SJCRH30 (cell line): ENCODE data around the gene NLRC5. TPM values are rescaled to one million over a fixed set of nuclear protein-coding genes. Genes with fewer than 3 reads are reported as not detected.
"Not testable (repeated sequence)": the region's sequence is repeated elsewhere in the genome, so short reads cannot be mapped to it uniquely, and the experiment has no call there.

Experiments used
- DNase-seq, 2 experiments: peaks; one replicate each; pipeline ENCODE4 v3.0.0-alpha.2; 2015 to 2020
- H3K27ac ChIP-seq: fragments of 250-450 bp; sonication (Bioruptor Pico); 2 replicates; pipeline ENCODE4 v1.5.1; 2020; ENCODE audit warnings: mild to moderate bottlenecking, moderate library complexity
- H3K27me3 ChIP-seq: fragments of 250-450 bp; sonication (Bioruptor Pico); 2 replicates; pipeline ENCODE4 v1.5.1; 2020; ENCODE audit warnings: mild to moderate bottlenecking, moderate library complexity
- H3K36me3 ChIP-seq: fragments of 250-450 bp; sonication (Bioruptor Pico); 2 replicates; pipeline ENCODE4 v1.5.1; 2020; ENCODE audit warnings: mild to moderate bottlenecking, moderate library complexity
- H3K4me1 ChIP-seq: fragments of 250-450 bp; sonication (Bioruptor Pico); 2 replicates; pipeline ENCODE4 v1.5.1; 2020; ENCODE audit warnings: mild to moderate bottlenecking, moderate library complexity
- H3K4me3 ChIP-seq: fragments of 250-450 bp; sonication (Bioruptor Pico); 2 replicates; pipeline ENCODE4 v1.5.1; 2020; ENCODE audit warnings: mild to moderate bottlenecking, moderate library complexity
- H3K9me3 ChIP-seq: fragments of 250-450 bp; sonication (Bioruptor Pico); replicated peaks from 2 replicates; pipeline ENCODE4 v1.5.1; 2020; ENCODE audit warnings: mild to moderate bottlenecking, moderate library complexity
- total RNA-seq: library from RNA; depleted of rRNA; stranded (reverse); fragments of >200 nt; shearing (Covaris generic); gene quantifications from 2 replicates; pipeline ENCODE4 v1.2.3, GENCODE V29; 2014

NLRC5 gene
- total RNA-seq, 1 experiment from 2014 or later, result 2.9 TPM

DNA sequence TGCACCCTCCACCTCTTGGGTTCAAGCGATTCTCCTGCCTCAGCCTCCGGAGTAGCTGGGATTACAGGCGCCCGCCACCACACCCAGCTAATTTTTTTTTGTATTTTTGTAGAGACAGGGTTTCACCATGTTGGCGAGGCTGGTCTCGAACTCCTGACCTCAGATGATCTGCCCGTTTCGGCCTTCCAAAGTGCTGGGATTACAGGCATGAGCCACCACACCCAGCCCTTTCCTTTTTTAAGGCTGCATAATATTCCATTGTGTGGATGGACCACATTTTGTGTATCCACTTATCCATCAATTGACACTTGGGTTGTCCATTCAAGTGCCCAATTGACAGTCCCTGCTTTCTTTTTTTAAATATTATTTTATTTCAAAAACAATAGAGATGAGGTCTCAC lies 73.8 kb downstream of the NLRC5 start:
- not testable (repeated sequence) for H3K4me3 ChIP-seq, H3K27ac ChIP-seq, DNase-seq, H3K36me3 ChIP-seq, H3K27me3 ChIP-seq, H3K9me3 ChIP-seq
- H3K4me1 ChIP-seq, result peaks cover 24% of the 10 kb centered on the region

- H3K27me3 ChIP-seq, result no peaks in the 10 kb centered on the region; the same call in 1 of the 2 replicates
- no peaks in the 10 kb centered on the region for H3K9me3 ChIP-seq
- H3K4me1 ChIP-seq, result peaks cover 24% of the 10 kb centered on the region
- DNase-seq, result no peak
- H3K36me3 ChIP-seq, result no peaks in the 10 kb centered on the region
- no peak overlapping the region for H3K27ac ChIP-seq
- no peak overlapping the region for H3K4me3 ChIP-seq
Observed at GRCh38 chr16:57064995-57065394, 75.6 kb downstream of the NLRC5 start.

DNA sequence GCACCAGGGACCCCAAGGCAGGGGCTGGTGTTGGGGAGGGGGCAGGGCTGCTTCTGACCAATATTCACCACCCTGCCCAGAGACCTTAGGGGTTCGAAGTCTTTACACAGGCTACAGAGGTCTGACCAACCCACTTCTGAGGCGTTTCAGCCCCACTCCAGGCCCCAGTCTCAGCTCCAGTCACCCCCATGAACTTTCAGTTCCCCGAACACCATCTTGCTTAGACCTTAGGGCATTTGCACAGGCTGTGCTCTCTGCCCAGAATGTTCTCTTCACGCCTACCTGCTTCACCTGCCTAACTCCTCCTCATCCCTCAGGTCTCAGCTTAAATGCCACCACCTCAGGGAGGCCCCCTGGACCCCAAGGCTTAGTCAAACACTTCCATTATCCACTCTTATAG lies 77.3 kb downstream of the NLRC5 start:
- Histone ChIP-seq H3K36me3 (no peaks in the 10 kb centered on the region), H3K27me3 (no peaks in the 10 kb centered on the region; the same call in 1 of the 2 replicates), H3K4me3 (no peak overlapping the region), H3K27ac (no peak overlapping the region), H3K4me1 (peaks cover 10% of the 10 kb centered on the region; the same call in 1 of the 2 replicates), H3K9me3 (no peaks in the 10 kb centered on the region)
- DNase-seq, result no peak

DNA sequence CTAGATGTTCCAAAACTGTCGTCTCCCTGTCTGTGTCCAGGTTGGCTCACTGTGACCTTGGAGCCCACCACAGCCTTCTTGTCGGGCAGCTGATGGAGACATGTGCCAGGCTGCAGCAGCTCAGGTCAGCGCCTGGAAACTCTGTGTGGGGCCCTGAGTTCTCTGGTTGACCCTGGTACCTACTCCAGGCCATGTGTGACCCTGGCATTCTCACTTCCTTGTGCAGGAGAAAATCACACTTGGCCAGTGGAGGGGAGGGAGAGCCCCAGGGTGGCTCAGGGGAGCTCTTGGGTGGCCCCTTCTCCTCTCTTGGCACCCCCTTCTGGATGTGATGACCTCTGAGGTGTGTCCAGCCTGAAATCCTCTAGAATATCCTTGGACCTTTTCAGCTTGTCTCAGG lies 78.0 kb downstream of the NLRC5 start:
- no peaks in the 10 kb centered on the region for H3K36me3 ChIP-seq
- peaks cover 3% of the 10 kb centered on the region; the same call in 1 of the 2 replicates for H3K4me1 ChIP-seq
- H3K9me3 ChIP-seq, result no peaks in the 10 kb centered on the region
- DNase-seq, result no peak
- H3K4me3 ChIP-seq, result no peak overlapping the region
- H3K27ac ChIP-seq, result no peak overlapping the region
- H3K27me3 ChIP-seq, result no peaks in the 10 kb centered on the region; the same call in 1 of the 2 replicates

DNA sequence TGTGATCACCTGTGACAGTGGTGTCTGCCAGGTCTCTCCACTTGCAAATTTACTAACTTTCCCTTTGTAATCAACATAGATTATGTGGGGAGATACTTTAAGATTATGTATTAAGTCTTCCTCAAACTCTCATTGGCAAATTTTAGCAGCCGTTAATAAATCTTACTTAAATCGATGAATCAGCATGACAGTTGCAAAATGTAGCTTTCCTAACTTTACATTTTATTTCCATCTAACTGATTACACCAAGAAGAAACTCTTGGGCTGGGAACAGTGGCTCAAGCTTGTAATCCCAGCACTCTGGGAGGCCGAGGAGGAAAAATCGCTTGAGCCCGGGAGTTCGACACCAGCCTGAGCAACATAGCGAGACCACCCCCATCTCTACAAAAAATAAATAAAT lies 79.7 kb downstream of the NLRC5 start:
- no peak overlapping the region for H3K4me3 ChIP-seq
- H3K4me1 ChIP-seq, result no peaks in the 10 kb centered on the region
- no peak overlapping the region for H3K27ac ChIP-seq

GRCh38 chr16:57069635-57070370 lies 80.4 kb downstream of the NLRC5 start:
- peaks cover 2% of the 10 kb centered on the region; the same call in 1 of the 2 replicates for H3K27me3 ChIP-seq
- H3K36me3 ChIP-seq, result no peaks in the 10 kb centered on the region
- DNase-seq, result no peak
- H3K4me1 ChIP-seq, result no peaks in the 10 kb centered on the region
- no peaks in the 10 kb centered on the region for H3K9me3 ChIP-seq
- no peak overlapping the region for H3K4me3 ChIP-seq
- no peak overlapping the region for H3K27ac ChIP-seq

More for the DNA sequence above, 79.7 kb downstream of the NLRC5 start:
- H3K36me3 ChIP-seq, result no peaks in the 10 kb centered on the region
- DNase-seq, result no peak
- H3K9me3 ChIP-seq, result no peaks in the 10 kb centered on the region
- peaks cover 2% of the 10 kb centered on the region; the same call in 1 of the 2 replicates for H3K27me3 ChIP-seq

DNA sequence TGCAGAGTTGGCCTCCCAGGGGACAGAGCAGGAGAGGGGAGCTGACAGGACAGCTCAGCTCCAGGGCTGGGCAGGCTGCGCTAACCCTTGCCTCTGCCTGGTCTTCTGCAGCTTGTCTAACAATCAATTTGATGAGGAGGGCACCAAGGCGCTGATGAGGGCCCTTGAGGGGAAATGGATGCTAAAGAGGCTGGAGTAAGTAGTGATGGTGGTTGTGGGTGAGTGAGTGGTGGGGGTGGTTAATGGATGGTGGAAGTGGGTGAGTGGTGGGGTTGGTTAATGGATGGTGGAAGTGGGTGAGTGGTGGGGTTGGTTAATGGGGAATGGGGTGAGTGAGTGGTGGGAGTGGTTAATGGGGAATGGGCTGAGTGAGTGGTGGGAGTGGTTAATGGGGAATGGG lies 81.1 kb downstream of the NLRC5 start:
- Histone ChIP-seq H3K36me3 (no peaks in the 10 kb centered on the region), H3K4me1 (no peaks in the 10 kb centered on the region), H3K27ac (no peak overlapping the region), H3K4me3 (no peak overlapping the region), H3K27me3 (peaks cover 2% of the 10 kb centered on the region; the same call in 1 of the 2 replicates), H3K9me3 (no peaks in the 10 kb centered on the region)
- DNase-seq, result no peak

- not testable (repeated sequence) for H3K27me3 ChIP-seq, H3K4me3 ChIP-seq, H3K9me3 ChIP-seq, H3K4me1 ChIP-seq, H3K27ac ChIP-seq, DNase-seq, H3K36me3 ChIP-seq
Observed at GRCh38 chr16:57071081-57071732, 81.8 kb downstream of the NLRC5 start.

DNA sequence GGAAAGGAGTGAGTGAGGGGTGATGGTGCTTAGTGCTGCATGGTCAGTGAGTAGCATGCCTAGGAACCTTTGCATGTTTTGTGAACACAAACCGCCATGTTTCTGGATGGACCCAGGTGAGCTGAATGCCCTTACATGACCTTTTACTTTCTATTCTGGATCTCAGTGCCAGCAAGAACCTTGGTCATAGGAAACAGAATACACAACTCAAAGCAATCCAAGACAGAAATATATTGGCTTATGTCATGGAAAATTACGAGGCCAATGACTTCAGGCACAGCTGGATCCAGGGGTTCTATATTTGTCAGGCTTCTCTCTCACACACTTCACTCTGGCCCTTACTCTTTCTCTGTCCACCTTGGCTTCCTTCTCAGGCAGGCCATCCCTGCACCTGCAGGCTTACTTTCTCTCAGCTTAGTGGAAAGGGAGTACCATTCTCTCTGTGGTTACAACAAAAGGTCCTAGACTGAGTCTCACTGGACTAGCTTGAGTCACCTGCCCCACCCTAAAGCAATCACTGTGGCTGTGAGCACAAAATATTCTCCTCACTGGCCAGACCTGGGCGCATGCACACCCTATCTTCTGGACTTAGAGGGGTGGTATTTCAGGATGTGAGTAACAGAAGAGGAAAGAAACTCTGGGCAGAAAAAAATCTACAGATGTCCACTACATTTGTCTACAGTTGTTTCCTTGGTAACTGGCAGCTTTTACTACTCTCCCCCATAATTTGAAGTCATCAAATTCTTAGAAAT lies 82.7 kb downstream of the NLRC5 start:
- DNase-seq, result no peak
- H3K4me1 ChIP-seq, result no peaks in the 10 kb centered on the region
- no peak overlapping the region for H3K27ac ChIP-seq
- peaks cover 7% of the 10 kb centered on the region; the same call in 1 of the 2 replicates for H3K27me3 ChIP-seq
- H3K36me3 ChIP-seq, result no peaks in the 10 kb centered on the region
- H3K4me3 ChIP-seq, result no peak overlapping the region
- H3K9me3 ChIP-seq, result no peaks in the 10 kb centered on the region

DNA sequence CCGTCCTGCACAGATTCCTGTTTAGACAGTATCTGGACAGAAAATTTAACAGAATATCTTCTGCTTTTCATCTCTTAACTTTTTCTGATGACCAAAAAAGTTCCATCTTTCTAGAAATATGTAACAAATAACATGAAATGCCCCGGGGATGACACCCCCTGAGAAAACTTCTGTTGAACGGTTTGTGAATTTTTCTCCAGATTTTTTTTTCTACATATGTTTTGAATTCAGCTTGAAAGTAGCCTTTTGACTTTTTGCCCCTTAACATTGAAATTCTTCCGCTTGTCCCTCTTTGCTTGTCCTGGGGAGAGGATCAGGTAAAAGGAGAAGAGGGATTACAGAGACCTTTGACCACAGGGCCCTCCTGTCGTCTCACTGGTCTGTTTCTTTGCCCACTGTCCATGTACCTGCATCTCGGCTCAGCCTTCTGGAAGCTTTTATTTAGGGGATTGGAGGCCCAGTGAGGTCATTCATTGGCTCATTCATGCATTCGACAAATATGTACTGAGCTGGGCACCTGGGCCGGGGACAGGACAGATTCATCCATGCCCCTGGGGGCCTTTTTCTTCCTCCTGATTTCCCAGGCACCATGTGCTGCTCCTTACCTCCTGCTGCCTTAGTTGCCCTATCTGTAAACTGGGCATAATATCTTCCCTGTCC lies 83.4 kb downstream of the NLRC5 start:
- H3K36me3 ChIP-seq, result no peaks in the 10 kb centered on the region
- peaks cover 10% of the 10 kb centered on the region; the same call in 1 of the 2 replicates for H3K27me3 ChIP-seq
- no peaks in the 10 kb centered on the region for H3K4me1 ChIP-seq
- no peak overlapping the region for H3K4me3 ChIP-seq
- no peak for DNase-seq
- no peak overlapping the region for H3K27ac ChIP-seq
- no peaks in the 10 kb centered on the region for H3K9me3 ChIP-seq

GRCh38 chr16:57077714-57078113 lies 88.4 kb downstream of the NLRC5 start:
- H3K4me1 ChIP-seq, result no peaks in the 10 kb centered on the region
- H3K4me3 ChIP-seq, result no peak overlapping the region
- no peak overlapping the region for H3K27ac ChIP-seq
- peaks cover 13% of the 10 kb centered on the region; the same call in 1 of the 2 replicates for H3K27me3 ChIP-seq
- H3K36me3 ChIP-seq, result no peaks in the 10 kb centered on the region
- no peak for DNase-seq
- H3K9me3 ChIP-seq, result no peaks in the 10 kb centered on the region

DNA sequence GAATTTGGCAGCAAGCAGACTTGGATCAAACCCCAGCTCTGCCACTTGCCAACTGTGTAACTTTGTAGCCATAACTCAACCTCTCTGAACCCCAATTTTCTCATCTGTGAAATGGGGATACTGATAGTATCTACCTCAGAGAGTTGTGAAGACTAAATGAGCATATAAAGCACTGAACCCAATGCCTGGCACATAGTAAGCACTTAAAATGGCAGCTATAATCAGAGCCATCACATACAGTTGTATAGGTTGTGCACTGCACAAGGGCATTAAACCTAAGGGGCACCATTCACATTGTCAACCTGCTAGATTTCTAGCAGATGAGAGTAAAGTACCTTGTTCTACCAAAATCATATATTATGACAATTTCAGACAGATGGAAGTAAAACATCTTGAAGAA lies 92.4 kb downstream of the NLRC5 start:
- Histone ChIP-seq H3K36me3 (no peaks in the 10 kb centered on the region), H3K9me3 (no peaks in the 10 kb centered on the region), H3K27me3 (peaks cover 9% of the 10 kb centered on the region; the same call in 1 of the 2 replicates), H3K27ac (no peak overlapping the region), H3K4me1 (no peaks in the 10 kb centered on the region; the same call in 1 of the 2 replicates), H3K4me3 (no peak overlapping the region)
- DNase-seq, result no peak

- H3K4me1 ChIP-seq, result no peaks in the 10 kb centered on the region; the same call in 1 of the 2 replicates
- H3K36me3 ChIP-seq, result no peaks in the 10 kb centered on the region
Observed at GRCh38 chr16:57082664-57083063, 93.3 kb downstream of the NLRC5 start.

GRCh38 chr16:57083485-57084126 lies 94.2 kb downstream of the NLRC5 start:
- Histone ChIP-seq H3K4me3 (no peak overlapping the region), H3K36me3 (no peaks in the 10 kb centered on the region), H3K4me1 (peaks cover under 1% of the 10 kb centered on the region; the same call in 1 of the 2 replicates), H3K27me3 (peaks cover 3% of the 10 kb centered on the region; the same call in 1 of the 2 replicates), H3K27ac (no peak overlapping the region), H3K9me3 (no peaks in the 10 kb centered on the region)
- DNase-seq, result no peak

More at GRCh38 chr16:57082664-57083063, 93.3 kb downstream of the NLRC5 start:
- Histone ChIP-seq H3K27ac (no peak overlapping the region), H3K9me3 (no peaks in the 10 kb centered on the region), H3K4me3 (no peak overlapping the region), H3K27me3 (peaks cover 3% of the 10 kb centered on the region; the same call in 1 of the 2 replicates)
- DNase-seq, result no peak
